GM12878 (cell line): Measurements from ENCODE around the gene SLC25A39.

ENCODE experiments used
- BRCA1 ChIP-seq: IDR thresholded peaks from 2 replicates; pipeline ENCODE4 v1.6.1; 2011; ENCODE audit warnings: low read depth, low read length, improper control_type of control experiment
- CEBPB ChIP-seq, 2 experiments: fragments of 150-350 bp in 1 of 2; IDR thresholded peaks; 2 replicates each; pipeline ENCODE4 v1.6.1; 2012 to 2014; ENCODE audit warnings: low read depth in 2 of 2, low read length in 2 of 2, borderline replicate concordance in 1 of 2, inconsistent platforms in 1 of 2
- CHD4 ChIP-seq: fragments of 200-600 bp; sonication (generic); IDR thresholded peaks from 2 replicates; pipeline ENCODE4 v1.6.1; 2016; ENCODE audit warnings: mild to moderate bottlenecking
- CREB1 ChIP-seq: IDR thresholded peaks from 2 replicates; pipeline ENCODE4 v1.6.1; 2012; ENCODE audit warnings: low read depth, mild to moderate bottlenecking, inconsistent platforms
- FOXM1 ChIP-seq: IDR thresholded peaks from 2 replicates; pipeline ENCODE4 v1.6.1; 2012; ENCODE audit warnings: low read depth, mild to moderate bottlenecking, inconsistent platforms, low read length, moderate library complexity
- MYC ChIP-seq: IDR thresholded peaks from 2 replicates; pipeline ENCODE4 v1.6.1; 2011; ENCODE audit warnings: mild to moderate bottlenecking, low read length, moderate library complexity, inconsistent platforms; ENCODE audit not compliant: insufficient read depth, insufficient replicate concordance, insufficient read length, severe bottlenecking
- POLR2AphosphoS5 ChIP-seq: IDR thresholded peaks from 2 replicates; pipeline ENCODE4 v1.6.1; 2011; ENCODE audit warnings: mild to moderate bottlenecking, low read length, inconsistent platforms
- TF ChIP-seq, protein P1 (sequence below): fragments of 150-350 bp; IDR thresholded peaks from 2 replicates; pipeline ENCODE4 v1.6.1; 2016; ENCODE audit warnings: low read depth, low read length
- TF ChIP-seq, protein P2 (sequence below): IDR thresholded peaks from 2 replicates; pipeline ENCODE4 v1.6.1; 2012; ENCODE audit warnings: low read depth, low read length, improper control_type of control experiment
- TF ChIP-seq, protein P3 (sequence below), 3 experiments: IDR thresholded peaks in 2 of 3; conservative IDR thresholded peaks in 1 of 3; 2 replicates each; pipeline ENCODE4 v1.5.1; 2011; ENCODE audit warnings: low read depth in 3 of 3, low read length in 3 of 3, mild to moderate bottlenecking in 3 of 3, control low read depth in 2 of 3, moderate library complexity in 2 of 3, inconsistent platforms in 1 of 3, mixed read lengths in 1 of 3; ENCODE audit not compliant: control insufficient read depth in 2 of 3, insufficient read depth in 1 of 3; ENCODE audit errors: extremely low read depth in 1 of 3

DNA sequence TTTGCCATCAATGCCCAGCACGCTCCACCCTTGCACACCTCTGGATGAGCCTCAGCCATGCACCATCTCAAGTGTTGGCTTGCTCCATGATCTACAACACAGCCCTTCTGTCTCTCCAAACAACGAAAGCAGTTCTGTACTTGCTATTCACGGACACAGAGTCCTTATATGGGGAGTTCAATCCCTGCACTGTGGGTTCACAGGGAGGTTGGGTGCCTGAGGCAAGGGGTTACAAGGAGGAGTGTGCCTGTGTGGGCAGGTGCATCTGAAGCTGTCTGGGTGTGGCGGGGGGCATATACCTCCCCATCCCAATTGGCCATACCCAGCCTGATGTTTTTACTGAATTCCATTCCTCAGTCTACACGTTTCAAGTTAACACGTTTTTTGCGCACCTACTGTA, 10.6 kb downstream of the SLC25A39 start:
- TF ChIP-seq, protein P1, sequence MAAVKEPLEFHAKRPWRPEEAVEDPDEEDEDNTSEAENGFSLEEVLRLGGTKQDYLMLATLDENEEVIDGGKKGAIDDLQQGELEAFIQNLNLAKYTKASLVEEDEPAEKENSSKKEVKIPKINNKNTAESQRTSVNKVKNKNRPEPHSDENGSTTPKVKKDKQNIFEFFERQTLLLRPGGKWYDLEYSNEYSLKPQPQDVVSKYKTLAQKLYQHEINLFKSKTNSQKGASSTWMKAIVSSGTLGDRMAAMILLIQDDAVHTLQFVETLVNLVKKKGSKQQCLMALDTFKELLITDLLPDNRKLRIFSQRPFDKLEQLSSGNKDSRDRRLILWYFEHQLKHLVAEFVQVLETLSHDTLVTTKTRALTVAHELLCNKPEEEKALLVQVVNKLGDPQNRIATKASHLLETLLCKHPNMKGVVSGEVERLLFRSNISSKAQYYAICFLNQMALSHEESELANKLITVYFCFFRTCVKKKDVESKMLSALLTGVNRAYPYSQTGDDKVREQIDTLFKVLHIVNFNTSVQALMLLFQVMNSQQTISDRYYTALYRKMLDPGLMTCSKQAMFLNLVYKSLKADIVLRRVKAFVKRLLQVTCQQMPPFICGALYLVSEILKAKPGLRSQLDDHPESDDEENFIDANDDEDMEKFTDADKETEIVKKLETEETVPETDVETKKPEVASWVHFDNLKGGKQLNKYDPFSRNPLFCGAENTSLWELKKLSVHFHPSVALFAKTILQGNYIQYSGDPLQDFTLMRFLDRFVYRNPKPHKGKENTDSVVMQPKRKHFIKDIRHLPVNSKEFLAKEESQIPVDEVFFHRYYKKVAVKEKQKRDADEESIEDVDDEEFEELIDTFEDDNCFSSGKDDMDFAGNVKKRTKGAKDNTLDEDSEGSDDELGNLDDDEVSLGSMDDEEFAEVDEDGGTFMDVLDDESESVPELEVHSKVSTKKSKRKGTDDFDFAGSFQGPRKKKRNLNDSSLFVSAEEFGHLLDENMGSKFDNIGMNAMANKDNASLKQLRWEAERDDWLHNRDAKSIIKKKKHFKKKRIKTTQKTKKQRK: no peak
- TF ChIP-seq POLR2AphosphoS5: no peak
- no peak for TF ChIP-seq CEBPB (IDR thresholded peaks at IDR 0.05; ENCODE audit: borderline replicate concordance in 1 of 2, low read depth in 2 of 2, low read length in 2 of 2)
- TF ChIP-seq FOXM1: no peak
- no peak for TF ChIP-seq BRCA1
- TF ChIP-seq, protein P2, sequence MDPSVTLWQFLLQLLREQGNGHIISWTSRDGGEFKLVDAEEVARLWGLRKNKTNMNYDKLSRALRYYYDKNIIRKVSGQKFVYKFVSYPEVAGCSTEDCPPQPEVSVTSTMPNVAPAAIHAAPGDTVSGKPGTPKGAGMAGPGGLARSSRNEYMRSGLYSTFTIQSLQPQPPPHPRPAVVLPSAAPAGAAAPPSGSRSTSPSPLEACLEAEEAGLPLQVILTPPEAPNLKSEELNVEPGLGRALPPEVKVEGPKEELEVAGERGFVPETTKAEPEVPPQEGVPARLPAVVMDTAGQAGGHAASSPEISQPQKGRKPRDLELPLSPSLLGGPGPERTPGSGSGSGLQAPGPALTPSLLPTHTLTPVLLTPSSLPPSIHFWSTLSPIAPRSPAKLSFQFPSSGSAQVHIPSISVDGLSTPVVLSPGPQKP: no peak
- TF ChIP-seq, protein P3, sequence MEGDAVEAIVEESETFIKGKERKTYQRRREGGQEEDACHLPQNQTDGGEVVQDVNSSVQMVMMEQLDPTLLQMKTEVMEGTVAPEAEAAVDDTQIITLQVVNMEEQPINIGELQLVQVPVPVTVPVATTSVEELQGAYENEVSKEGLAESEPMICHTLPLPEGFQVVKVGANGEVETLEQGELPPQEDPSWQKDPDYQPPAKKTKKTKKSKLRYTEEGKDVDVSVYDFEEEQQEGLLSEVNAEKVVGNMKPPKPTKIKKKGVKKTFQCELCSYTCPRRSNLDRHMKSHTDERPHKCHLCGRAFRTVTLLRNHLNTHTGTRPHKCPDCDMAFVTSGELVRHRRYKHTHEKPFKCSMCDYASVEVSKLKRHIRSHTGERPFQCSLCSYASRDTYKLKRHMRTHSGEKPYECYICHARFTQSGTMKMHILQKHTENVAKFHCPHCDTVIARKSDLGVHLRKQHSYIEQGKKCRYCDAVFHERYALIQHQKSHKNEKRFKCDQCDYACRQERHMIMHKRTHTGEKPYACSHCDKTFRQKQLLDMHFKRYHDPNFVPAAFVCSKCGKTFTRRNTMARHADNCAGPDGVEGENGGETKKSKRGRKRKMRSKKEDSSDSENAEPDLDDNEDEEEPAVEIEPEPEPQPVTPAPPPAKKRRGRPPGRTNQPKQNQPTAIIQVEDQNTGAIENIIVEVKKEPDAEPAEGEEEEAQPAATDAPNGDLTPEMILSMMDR (IDR thresholded peaks at IDR 0.05 in 2 of 3, conservative IDR thresholded peaks at IDR 0.05 in 1 of 3; ENCODE audit: control insufficient read depth in 2 of 3, extremely low read depth in 1 of 3, insufficient read depth in 1 of 3, low read depth in 3 of 3, low read length in 3 of 3): no peak
- no peak for TF ChIP-seq CHD4
- TF ChIP-seq CREB1: no peak
- no peak for TF ChIP-seq MYC
